Trophoblast cell (in vitro differentiated cells and primary cell): Measurements from ENCODE around the gene DDR2.

Experiments used
- DNase-seq, 2 donors: peaks; one replicate each; pipeline ENCODE4 v3.0.0-alpha.2; 2016
- H2AFZ ChIP-seq: 2 replicates; pipeline ENCODE4 v1.6.1; 2013; ENCODE audit warnings: low read length, moderate library complexity, mild to moderate bottlenecking; ENCODE audit not compliant: insufficient read depth, poor library complexity
- H2AK5ac ChIP-seq: 2 replicates; pipeline ENCODE4 v1.6.1; 2013; ENCODE audit warnings: mild to moderate bottlenecking, low read length
- H2BK120ac ChIP-seq: 2 replicates; pipeline ENCODE4 v1.6.1; 2013; ENCODE audit warnings: low read length, mild to moderate bottlenecking, moderate library complexity; ENCODE audit not compliant: insufficient read depth, poor library complexity
- H2BK12ac ChIP-seq: 2 replicates; pipeline ENCODE4 v1.6.1; 2013; ENCODE audit warnings: mild to moderate bottlenecking, low read length, moderate library complexity
- H2BK5ac ChIP-seq: 2 replicates; pipeline ENCODE4 v1.6.1; 2013; ENCODE audit warnings: low read length, low read depth, moderate library complexity, mild to moderate bottlenecking; ENCODE audit not compliant: poor library complexity
- H3K14ac ChIP-seq: 2 replicates; pipeline ENCODE4 v1.6.1; 2013; ENCODE audit warnings: mild to moderate bottlenecking, low read length
- H3K18ac ChIP-seq: 2 replicates; pipeline ENCODE4 v1.6.1; 2013; ENCODE audit warnings: mild to moderate bottlenecking, low read length
- H3K23ac ChIP-seq: 2 replicates; pipeline ENCODE4 v1.6.1; 2013; ENCODE audit warnings: low read length
- H3K27ac ChIP-seq: 2 replicates; pipeline ENCODE4 v1.5.1; 2013; ENCODE audit warnings: low read depth, mild to moderate bottlenecking, inconsistent platforms, low read length, moderate library complexity
- H3K27me3 ChIP-seq: 2 replicates; pipeline ENCODE4 v1.6.1; 2013; ENCODE audit warnings: inconsistent platforms, mild to moderate bottlenecking, low read length, moderate library complexity; ENCODE audit not compliant: insufficient read depth
- H3K36me3 ChIP-seq, 2 experiments: 1 replicate in 1 of 2; 2 replicates in 1 of 2; pipeline ENCODE4 v1.6.1; 2013; ENCODE audit warnings: low read length in 2 of 2, mild to moderate bottlenecking in 2 of 2, moderate library complexity in 1 of 2; ENCODE audit not compliant: insufficient read depth in 2 of 2, control insufficient read depth in 1 of 2
- H3K4ac ChIP-seq: 2 replicates; pipeline ENCODE4 v1.6.1; 2013; ENCODE audit warnings: low read depth, mild to moderate bottlenecking, low read length, moderate library complexity
- H3K4me1 ChIP-seq, 2 experiments: 1 replicate in 1 of 2; 2 replicates in 1 of 2; pipeline ENCODE4 v1.6.1; 2013; ENCODE audit warnings: low read length in 2 of 2, mild to moderate bottlenecking in 2 of 2, moderate library complexity in 1 of 2; ENCODE audit not compliant: insufficient read depth in 2 of 2, control insufficient read depth in 1 of 2
- H3K4me2 ChIP-seq: 2 replicates; pipeline ENCODE4 v1.6.1; 2013; ENCODE audit warnings: inconsistent platforms, mild to moderate bottlenecking, low read length, moderate library complexity
- H3K4me3 ChIP-seq: 2 replicates; pipeline ENCODE4 v1.5.1; 2013; ENCODE audit warnings: mild to moderate bottlenecking, low read depth, low read length, inconsistent platforms
- H3K79me1 ChIP-seq: one replicate; pipeline ENCODE4 v1.6.1; 2013; ENCODE audit warnings: low read length
- H3K79me2 ChIP-seq: 2 replicates; pipeline ENCODE4 v1.6.1; 2013; ENCODE audit warnings: low read length, mild to moderate bottlenecking; ENCODE audit not compliant: control insufficient read depth, insufficient read depth, poor library complexity
- H3K9ac ChIP-seq: 2 replicates; pipeline ENCODE4 v1.6.1; 2013; ENCODE audit warnings: mild to moderate bottlenecking, low read length
- H3K9me3 ChIP-seq: 2 replicates; pipeline ENCODE4 v1.6.1; 2013; ENCODE audit warnings: low read depth, mild to moderate bottlenecking, control low read depth, inconsistent platforms, low read length; ENCODE audit not compliant: insufficient read depth
- H4K12ac ChIP-seq: 2 replicates; pipeline ENCODE4 v1.6.1; 2013; ENCODE audit warnings: low read depth, mild to moderate bottlenecking, low read length, moderate library complexity
- H4K8ac ChIP-seq: 2 replicates; pipeline ENCODE4 v1.6.1; 2013; ENCODE audit warnings: low read depth, mild to moderate bottlenecking, low read length, moderate library complexity
- H4K91ac ChIP-seq: one replicate; pipeline ENCODE4 v1.6.1; 2013; ENCODE audit warnings: low read depth, mild to moderate bottlenecking, low read length, moderate library complexity
- WGBS: extraction: QIAGEN DNeasy Blood & Tissue Kit; methylation state at CpG from one replicate; pipeline ENCODE4 v1.1.7; 2013; ENCODE audit warnings: missing lambda C conversion rate; ENCODE audit not compliant: insufficient read length, insufficient coverage; ENCODE audit errors: extremely low coverage; 5-methylcytosine and 5-hydroxymethylcytosine counted together

Gene DDR2

GRCh38 chr1:162712317-162713029, 80.2 kb downstream of the DDR2 start:
- Histone ChIP-seq H4K91ac (no peak overlapping the region), H3K4ac (no peak overlapping the region), H3K18ac (no peak overlapping the region), H2BK12ac (no peak overlapping the region), H2BK5ac (no peak overlapping the region), H3K23ac (no peak overlapping the region), H3K27me3 (no peaks in the 10 kb centered on the region), H3K9ac (no peak overlapping the region), H3K79me1 (no peaks in the 10 kb centered on the region), H3K4me1 (peaks cover 2 to 6% of the 10 kb centered on the region in 2 experiments), H3K4me2 (no peak overlapping the region), H3K79me2 (no peaks in the 10 kb centered on the region), H3K9me3 (peaks cover 1% of the 10 kb centered on the region), H3K14ac (no peak overlapping the region), H4K8ac (no peak overlapping the region), H2AFZ (no peak overlapping the region), H2AK5ac (no peak overlapping the region), H3K4me3 (no peak overlapping the region), H3K36me3 (no peaks in the 10 kb centered on the region), H2BK120ac (no peak overlapping the region), H3K27ac (no peak overlapping the region), H4K12ac (no peak overlapping the region)
- no CpG with 5 or more reads among the region's 2 CpGs for WGBS
- DNase-seq, result no peak

- no peak overlapping the region for H3K4me3 ChIP-seq
- no CpG with 5 or more reads among the region's 4 CpGs for whole genome bisulfite sequencing
- no peaks in the 10 kb centered on the region for H3K79me1 ChIP-seq
- no peak overlapping the region for H3K14ac ChIP-seq
- no peak overlapping the region for H3K4me2 ChIP-seq
- H4K12ac ChIP-seq, result no peak overlapping the region
- no peak overlapping the region for H2BK12ac ChIP-seq
- no peak overlapping the region for H3K18ac ChIP-seq
- no peak overlapping the region for H3K9ac ChIP-seq
- no peak overlapping the region for H3K4ac ChIP-seq
- H4K91ac ChIP-seq, result no peak overlapping the region
- H2AK5ac ChIP-seq, result no peak overlapping the region
- H3K27ac ChIP-seq, result no peak overlapping the region
- H2BK5ac ChIP-seq, result no peak overlapping the region
- H3K27me3 ChIP-seq, result no peaks in the 10 kb centered on the region
- no peaks in the 10 kb centered on the region for H3K4me1 ChIP-seq
- H2BK120ac ChIP-seq, result no peak overlapping the region
- no peak overlapping the region for H2AFZ ChIP-seq
- H3K36me3 ChIP-seq, result no peaks in the 10 kb centered on the region
- DNase-seq, result no peak
- no peaks in the 10 kb centered on the region for H3K79me2 ChIP-seq
- H3K23ac ChIP-seq, result no peak overlapping the region
- H3K9me3 ChIP-seq, result no peaks in the 10 kb centered on the region
- H4K8ac ChIP-seq, result no peak overlapping the region
Observed at GRCh38 chr1:162716123-162716522, 83.9 kb downstream of the DDR2 start.

GRCh38 chr1:162716552-162716951, 84.3 kb downstream of the DDR2 start:
- no peaks in the 10 kb centered on the region for H3K9me3 ChIP-seq
- no peaks in the 10 kb centered on the region for H3K79me1 ChIP-seq
- H3K79me2 ChIP-seq, result no peaks in the 10 kb centered on the region
- H4K12ac ChIP-seq, result no peak overlapping the region
- no peaks in the 10 kb centered on the region for H3K27me3 ChIP-seq
- no peak overlapping the region for H3K14ac ChIP-seq
- H2AFZ ChIP-seq, result no peak overlapping the region
- H3K4me3 ChIP-seq, result no peak overlapping the region
- DNase-seq, result no peak
- no peak overlapping the region for H3K23ac ChIP-seq
- H3K4ac ChIP-seq, result no peak overlapping the region
- H3K4me2 ChIP-seq, result no peak overlapping the region
- H4K8ac ChIP-seq, result no peak overlapping the region
- H2AK5ac ChIP-seq, result no peak overlapping the region
- H3K9ac ChIP-seq, result no peak overlapping the region
- no peak overlapping the region for H3K18ac ChIP-seq
- H4K91ac ChIP-seq, result no peak overlapping the region
- no CpG with 5 or more reads among the region's 1 CpG for WGBS
- H2BK12ac ChIP-seq, result no peak overlapping the region
- H3K27ac ChIP-seq, result no peak overlapping the region
- H2BK120ac ChIP-seq, result no peak overlapping the region
- no peaks in the 10 kb centered on the region for H3K36me3 ChIP-seq
- no peak overlapping the region for H2BK5ac ChIP-seq
- no peaks in the 10 kb centered on the region for H3K4me1 ChIP-seq

- Histone ChIP-seq H3K4me3 (no peak overlapping the region), H3K27me3 (no peaks in the 10 kb centered on the region), H3K27ac (no peak overlapping the region), H3K79me2 (no peaks in the 10 kb centered on the region), H3K18ac (no peak overlapping the region), H4K12ac (no peak overlapping the region), H3K23ac (no peak overlapping the region), H2AK5ac (no peak overlapping the region), H4K8ac (no peak overlapping the region), H2BK5ac (no peak overlapping the region), H3K9me3 (no peaks in the 10 kb centered on the region), H2BK120ac (no peak overlapping the region), H2AFZ (no peak overlapping the region), H3K4ac (no peak overlapping the region), H3K4me1 (no peaks in the 10 kb centered on the region), H3K79me1 (no peaks in the 10 kb centered on the region), H2BK12ac (no peak overlapping the region), H4K91ac (no peak overlapping the region), H3K9ac (no peak overlapping the region), H3K4me2 (no peak overlapping the region), H3K36me3 (no peaks in the 10 kb centered on the region), H3K14ac (no peak overlapping the region)
- DNase-seq, result no peak
- no CpG with 5 or more reads among the region's 1 CpG for WGBS
Observed at GRCh38 chr1:162717548-162718184, 85.4 kb downstream of the DDR2 start.
